Astrocyte (in vitro differentiated cells and primary cell): ENCODE data around the gene MANEA. TPM values are rescaled to one million over a fixed set of nuclear protein-coding genes. Genes with fewer than 3 reads are reported as not detected.
"Not testable (repeated sequence)": the region's sequence is repeated elsewhere in the genome, so short reads cannot be mapped to it uniquely, and the experiment has no call there.

Experiments used
- DNase-seq: peaks from one replicate; pipeline ENCODE4 v3.0.0-alpha.2; 2010; ENCODE audit warnings: low read depth
- FAIRE-seq: peaks from 2 replicates; lab custom pipeline; 2011; peaks lifted over from hg19 to GRCh38; lab: Jason Lieb, UNC
- H2AFZ ChIP-seq: 2 replicates; pipeline ENCODE4 v1.6.0; 2012; ENCODE audit warnings: low read depth, low read length, inconsistent platforms
- H3K27ac ChIP-seq: 2 replicates; pipeline ENCODE4 v1.5.1; 2011; ENCODE audit warnings: low read depth, low read length, inconsistent platforms
- H3K27me3 ChIP-seq: 2 replicates; pipeline ENCODE4 v1.6.0; 2011; ENCODE audit warnings: low read length, inconsistent platforms; ENCODE audit not compliant: insufficient read depth
- H3K36me3 ChIP-seq: 2 replicates; pipeline ENCODE4 v1.5.1; 2011; ENCODE audit warnings: low read length, inconsistent platforms; ENCODE audit not compliant: insufficient read depth
- H3K4me1 ChIP-seq: 2 replicates; pipeline ENCODE4 v1.5.1; 2011; ENCODE audit warnings: low read length, inconsistent platforms; ENCODE audit not compliant: insufficient read depth
- H3K4me2 ChIP-seq: 2 replicates; pipeline ENCODE4 v1.6.0; 2012; ENCODE audit warnings: low read length, inconsistent platforms
- H3K4me3 ChIP-seq: 2 replicates; pipeline ENCODE4 v1.5.1; 2011; ENCODE audit warnings: low read depth, mild to moderate bottlenecking, low read length, inconsistent platforms; ENCODE audit not compliant: insufficient read depth
- H3K79me2 ChIP-seq: 2 replicates; pipeline ENCODE4 v1.6.0; 2012; ENCODE audit warnings: mild to moderate bottlenecking, low read length, inconsistent platforms; ENCODE audit not compliant: insufficient read depth
- H3K9ac ChIP-seq: 2 replicates; pipeline ENCODE4 v1.6.0; 2012; ENCODE audit warnings: mild to moderate bottlenecking, low read length, inconsistent platforms
- H3K9me3 ChIP-seq: 2 replicates; pipeline ENCODE4 v1.5.1; 2012; ENCODE audit warnings: low read depth, mild to moderate bottlenecking, low read length, inconsistent platforms; ENCODE audit not compliant: insufficient read depth
- H4K20me1 ChIP-seq: 2 replicates; pipeline ENCODE4 v1.6.0; 2012; ENCODE audit warnings: low read length, inconsistent platforms; ENCODE audit not compliant: insufficient read depth
- H3K27ac Mint-ChIP-seq: one replicate; pipeline ENCODE4 v1.8.0; 2021; ENCODE audit warnings: mild to moderate bottlenecking, mixed read lengths; ENCODE audit not compliant: unreplicated experiment
- H3K27me3 Mint-ChIP-seq: one replicate; pipeline ENCODE4 v1.8.0; 2021; ENCODE audit warnings: low read depth, mixed read lengths; ENCODE audit not compliant: unreplicated experiment
- H3K36me3 Mint-ChIP-seq: one replicate; pipeline ENCODE4 v1.8.0; 2021; ENCODE audit warnings: low read depth, mixed read lengths; ENCODE audit not compliant: unreplicated experiment
- H3K4me1 Mint-ChIP-seq: one replicate; pipeline ENCODE4 v1.8.0; 2021; ENCODE audit warnings: low read depth, mixed read lengths; ENCODE audit not compliant: unreplicated experiment
- H3K4me3 Mint-ChIP-seq: one replicate; pipeline ENCODE4 v1.8.0; 2021; ENCODE audit warnings: mild to moderate bottlenecking, moderate library complexity, mixed read lengths; ENCODE audit not compliant: unreplicated experiment
- H3K9me3 Mint-ChIP-seq: one replicate; pipeline ENCODE4 v1.8.0; 2021; ENCODE audit warnings: mild to moderate bottlenecking, mixed read lengths; ENCODE audit not compliant: unreplicated experiment
- EZH2 ChIP-seq: IDR thresholded peaks from 2 replicates; pipeline ENCODE4 v1.6.1; 2012; ENCODE audit warnings: mild to moderate bottlenecking, low read length, inconsistent platforms; ENCODE audit not compliant: insufficient read depth
- total RNA-seq: library from RNA; stranded (reverse); gene quantifications from 2 replicates; pipeline ENCODE4 v1.2.1, GENCODE V29; 2021
- TF ChIP-seq, protein P1 (sequence below): IDR thresholded peaks from 2 replicates; pipeline ENCODE4 v1.5.1; 2011; ENCODE audit warnings: low read depth, mild to moderate bottlenecking, inconsistent platforms, low read length, moderate library complexity; ENCODE audit not compliant: insufficient read depth

Gene MANEA
- total RNA-seq, 1 donor from 2014 or later: 12.4 TPM

DNA sequence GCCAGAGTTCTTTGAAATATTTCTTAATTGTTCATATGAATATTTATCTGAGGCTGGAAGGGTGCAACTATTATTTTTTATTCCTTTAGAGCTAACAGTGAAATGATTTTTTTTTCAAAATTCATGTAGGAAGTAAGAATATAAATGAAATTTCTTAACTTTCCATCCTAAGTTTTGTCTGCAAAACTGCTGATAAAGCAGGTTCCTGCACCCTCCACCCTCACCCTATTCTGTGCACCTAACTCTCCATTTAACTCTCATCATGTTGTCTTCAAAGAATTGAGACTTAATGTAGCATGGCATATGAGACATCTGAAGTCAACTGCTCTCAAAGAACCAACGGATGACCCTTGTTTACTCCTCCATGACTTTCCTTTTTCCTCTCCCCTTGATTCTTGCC, 23.5 kb upstream of the MANEA start:
- Mint-ChIP-seq H3K4me3 (no peak overlapping the region), H3K4me1 (no peaks in the 10 kb centered on the region), H3K27me3 (no peaks in the 10 kb centered on the region), H3K27ac (no peak overlapping the region), H3K9me3 (no peaks in the 10 kb centered on the region), H3K36me3 (no peaks in the 10 kb centered on the region)
- H3K4me3 ChIP-seq: no peak overlapping the region
- DNase-seq (no peak), FAIRE-seq (no peak)
- no peaks in the 10 kb centered on the region for H3K9me3 ChIP-seq
- H3K79me2 ChIP-seq: no peaks in the 10 kb centered on the region
- H2AFZ ChIP-seq: no peak overlapping the region
- H3K4me1 ChIP-seq: no peaks in the 10 kb centered on the region
- H3K27me3 ChIP-seq: peaks cover 2% of the 10 kb centered on the region
- no peak overlapping the region for H3K4me2 ChIP-seq
- H3K27ac ChIP-seq: no peak overlapping the region
- no peaks in the 10 kb centered on the region for H3K36me3 ChIP-seq
- TF ChIP-seq EZH2: no peak
- TF ChIP-seq, protein P1, sequence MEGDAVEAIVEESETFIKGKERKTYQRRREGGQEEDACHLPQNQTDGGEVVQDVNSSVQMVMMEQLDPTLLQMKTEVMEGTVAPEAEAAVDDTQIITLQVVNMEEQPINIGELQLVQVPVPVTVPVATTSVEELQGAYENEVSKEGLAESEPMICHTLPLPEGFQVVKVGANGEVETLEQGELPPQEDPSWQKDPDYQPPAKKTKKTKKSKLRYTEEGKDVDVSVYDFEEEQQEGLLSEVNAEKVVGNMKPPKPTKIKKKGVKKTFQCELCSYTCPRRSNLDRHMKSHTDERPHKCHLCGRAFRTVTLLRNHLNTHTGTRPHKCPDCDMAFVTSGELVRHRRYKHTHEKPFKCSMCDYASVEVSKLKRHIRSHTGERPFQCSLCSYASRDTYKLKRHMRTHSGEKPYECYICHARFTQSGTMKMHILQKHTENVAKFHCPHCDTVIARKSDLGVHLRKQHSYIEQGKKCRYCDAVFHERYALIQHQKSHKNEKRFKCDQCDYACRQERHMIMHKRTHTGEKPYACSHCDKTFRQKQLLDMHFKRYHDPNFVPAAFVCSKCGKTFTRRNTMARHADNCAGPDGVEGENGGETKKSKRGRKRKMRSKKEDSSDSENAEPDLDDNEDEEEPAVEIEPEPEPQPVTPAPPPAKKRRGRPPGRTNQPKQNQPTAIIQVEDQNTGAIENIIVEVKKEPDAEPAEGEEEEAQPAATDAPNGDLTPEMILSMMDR: no peak
- no peak overlapping the region for H3K9ac ChIP-seq
- H4K20me1 ChIP-seq: no peaks in the 10 kb centered on the region

DNA sequence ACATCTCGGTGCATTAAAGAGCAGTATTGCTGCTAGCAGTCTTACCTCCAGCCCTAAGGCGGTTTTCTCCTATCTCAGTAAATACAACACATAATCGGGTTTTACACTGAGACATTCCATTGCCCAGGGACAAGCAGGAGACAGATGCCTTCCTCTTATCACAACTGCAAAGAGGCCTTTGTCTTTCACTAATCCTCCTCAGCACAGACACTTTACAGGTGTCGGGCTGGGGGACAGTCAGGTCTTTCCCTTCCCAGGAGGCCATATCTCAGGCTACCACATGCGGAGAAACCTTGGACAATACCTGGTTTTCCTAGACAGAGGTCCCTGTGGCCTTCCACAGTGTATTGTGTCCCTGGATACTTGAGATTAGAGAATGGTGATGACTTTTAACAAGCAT, 16.4 kb upstream of the MANEA start:
- H3K4me1 ChIP-seq, H3K27me3 Mint-ChIP-seq, H3K36me3 Mint-ChIP-seq, H4K20me1 ChIP-seq, H3K36me3 ChIP-seq, H3K4me3 Mint-ChIP-seq, H3K4me3 ChIP-seq, FAIRE-seq, H3K27me3 ChIP-seq, H3K27ac Mint-ChIP-seq, H3K4me1 Mint-ChIP-seq, H3K4me2 ChIP-seq, H3K79me2 ChIP-seq, H3K9me3 ChIP-seq, H3K9ac ChIP-seq, H3K9me3 Mint-ChIP-seq, DNase-seq, H3K27ac ChIP-seq, H2AFZ ChIP-seq: not testable (repeated sequence)

DNA sequence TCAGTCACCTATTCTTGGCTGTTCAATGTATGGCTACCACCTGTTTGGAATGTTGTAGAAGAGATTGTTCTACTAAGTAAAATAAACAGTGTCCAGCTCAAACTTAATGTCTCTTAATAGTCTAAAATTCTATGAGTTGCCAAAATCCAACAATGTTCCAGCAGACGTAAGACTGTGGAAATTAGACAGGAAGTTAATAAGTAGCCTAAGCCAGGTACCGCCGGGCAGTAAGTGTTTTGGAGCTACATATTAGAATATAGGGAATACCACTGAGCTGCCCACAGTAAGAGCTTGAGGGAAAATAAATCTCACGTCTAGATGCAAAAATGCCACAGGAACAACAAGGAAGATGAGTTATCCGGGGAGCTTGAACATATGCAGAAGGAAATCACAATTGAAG, 7.8 kb upstream of the MANEA start:
- H3K27ac Mint-ChIP-seq: no peak overlapping the region
- no peaks in the 10 kb centered on the region for H3K9me3 Mint-ChIP-seq
- H3K9me3 ChIP-seq: no peaks in the 10 kb centered on the region
- H2AFZ ChIP-seq: no peak overlapping the region
- H3K27me3 ChIP-seq: no peaks in the 10 kb centered on the region
- no peaks in the 10 kb centered on the region for H3K79me2 ChIP-seq
- H3K27me3 Mint-ChIP-seq: no peaks in the 10 kb centered on the region
- no peaks in the 10 kb centered on the region for H3K36me3 ChIP-seq
- H3K36me3 Mint-ChIP-seq: no peaks in the 10 kb centered on the region
- H3K4me1 Mint-ChIP-seq: no peaks in the 10 kb centered on the region
- H3K4me3 Mint-ChIP-seq: no peak overlapping the region
- H3K27ac ChIP-seq: no peak overlapping the region
- FAIRE-seq: no peak
- H3K9ac ChIP-seq: no peak overlapping the region
- no peaks in the 10 kb centered on the region for H4K20me1 ChIP-seq
- TF ChIP-seq, protein P1: no peak
- no peak for TF ChIP-seq EZH2
- H3K4me3 ChIP-seq: no peak overlapping the region
- no peak for DNase-seq
- no peaks in the 10 kb centered on the region for H3K4me1 ChIP-seq
- H3K4me2 ChIP-seq: no peak overlapping the region
